Neural cell (in vitro differentiated cells): ENCODE measurements around the gene ECEL1. TPM values are rescaled to one million over a fixed set of nuclear protein-coding genes. Genes with fewer than 3 reads are reported as not detected.

Experiments used
- H2AFZ ChIP-seq: fragments of 200-600, 300-800 bp; sonication (generic), shearing (Covaris generic); 2 replicates; pipeline ENCODE4 v1.6.0; 2014; ENCODE audit warnings: low read depth, mild to moderate bottlenecking, antibody characterized with exemption, low read length, moderate library complexity
- H3F3A ChIP-seq: fragments of 200-600 bp; shearing (Covaris generic); 2 replicates; pipeline ENCODE4 v1.6.1; 2016; ENCODE audit warnings: mild to moderate bottlenecking, moderate library complexity, mixed read lengths, antibody characterized with exemption, low read length; ENCODE audit not compliant: insufficient read depth, poor library complexity, severe bottlenecking
- H3K27ac ChIP-seq: fragments of 200-600, 300-800 bp; sonication (generic), shearing (Covaris generic); 2 replicates; pipeline ENCODE4 v1.5.1; 2014; ENCODE audit warnings: mild to moderate bottlenecking, low read length, moderate library complexity
- H3K27me3 ChIP-seq: fragments of 300-800, 200-600 bp; sonication (generic), shearing (Covaris generic); 2 replicates; pipeline ENCODE4 v1.6.0; 2014; ENCODE audit warnings: mild to moderate bottlenecking, low read depth, low read length, moderate library complexity; ENCODE audit not compliant: insufficient read depth
- H3K36me3 ChIP-seq: fragments of 300-800, 200-600 bp; sonication (generic), shearing (Covaris generic); 2 replicates; pipeline ENCODE4 v1.5.1; 2014; ENCODE audit warnings: mild to moderate bottlenecking, antibody characterized with exemption, low read length, moderate library complexity; ENCODE audit not compliant: insufficient read depth
- H3K4me2 ChIP-seq: fragments of 300-800, 200-600 bp; sonication (generic), shearing (Covaris generic); 2 replicates; pipeline ENCODE4 v1.6.0; 2014; ENCODE audit warnings: mild to moderate bottlenecking, low read length
- H3K4me3 ChIP-seq: fragments of 300-800, 200-600 bp; sonication (generic), shearing (Covaris generic); 2 replicates; pipeline ENCODE4 v1.5.1; 2014; ENCODE audit warnings: mild to moderate bottlenecking, low read length, moderate library complexity
- H3K79me2 ChIP-seq: fragments of 200-600 bp; shearing (Covaris generic); replicated peaks from 2 replicates; pipeline ENCODE4 v1.6.0; 2014; ENCODE audit warnings: mild to moderate bottlenecking, low read length, moderate library complexity; ENCODE audit not compliant: insufficient read depth
- H3K9ac ChIP-seq: fragments of 300-800, 200-600 bp; sonication (generic), shearing (Covaris generic); 2 replicates; pipeline ENCODE4 v1.6.1; 2016; ENCODE audit warnings: mild to moderate bottlenecking, low read length, mixed read lengths
- H3K9me2 ChIP-seq: fragments of 200-600 bp; shearing (Covaris generic); 2 replicates; pipeline ENCODE4 v1.6.1; 2016; ENCODE audit warnings: mild to moderate bottlenecking, low read length, mixed read lengths; ENCODE audit not compliant: insufficient read depth
- H3K9me3 ChIP-seq: fragments of 200-600, 300-800 bp; sonication (generic), shearing (Covaris generic); 2 replicates; pipeline ENCODE4 v1.6.1; 2016; ENCODE audit warnings: mild to moderate bottlenecking, mixed run types, low read length, moderate library complexity, mixed read lengths
- H4K20me1 ChIP-seq: fragments of 200-600 bp; shearing (Covaris generic); 2 replicates; pipeline ENCODE4 v1.6.1; 2016; ENCODE audit warnings: mild to moderate bottlenecking, mixed run types; ENCODE audit not compliant: insufficient read depth
- EP300 ChIP-seq: fragments of 450-650 bp; conservative IDR thresholded peaks from 2 replicates; pipeline ENCODE4 v1.6.1; 2014; ENCODE audit warnings: antibody characterized with exemption, mild to moderate bottlenecking, moderate library complexity; ENCODE audit not compliant: poor library complexity, severe bottlenecking
- EZH2 ChIP-seq: fragments of 200-600, 300-800 bp; shearing (Covaris generic), sonication (generic); IDR thresholded peaks from 2 replicates; pipeline ENCODE4 v1.6.1; 2014; ENCODE audit warnings: antibody characterized with exemption, low read length, borderline replicate concordance, mild to moderate bottlenecking; ENCODE audit not compliant: insufficient read depth, poor library complexity, severe bottlenecking
- MXI1 ChIP-seq: fragments of 450-650 bp; conservative IDR thresholded peaks from 2 replicates; pipeline ENCODE4 v1.6.1; 2014; ENCODE audit warnings: antibody characterized with exemption, mild to moderate bottlenecking; ENCODE audit not compliant: poor library complexity, severe bottlenecking
- POLR2AphosphoS5 ChIP-seq: IDR thresholded peaks from 2 replicates; pipeline ENCODE4 v1.6.1; 2012
- RAD21 ChIP-seq: fragments of 450-650 bp; conservative IDR thresholded peaks from 2 replicates; pipeline ENCODE4 v1.6.1; 2014; ENCODE audit warnings: antibody characterized with exemption, mild to moderate bottlenecking, moderate library complexity
- SMC3 ChIP-seq: fragments of 450-650 bp; conservative IDR thresholded peaks from 2 replicates; pipeline ENCODE4 v1.6.1; 2014; ENCODE audit warnings: antibody characterized with exemption, mild to moderate bottlenecking, moderate library complexity; ENCODE audit not compliant: poor library complexity
- TAF1 ChIP-seq: IDR thresholded peaks from 2 replicates; pipeline ENCODE4 v1.6.1; 2012; ENCODE audit warnings: low read depth
- polyA plus RNA-seq: library from polyadenylated mRNA; depleted of rRNA; stranded (reverse); fragments of >200 nt; gene quantifications from 2 replicates; pipeline ENCODE4 v1.2.3, GENCODE V29; 2014
- TF ChIP-seq, protein P1 (sequence below): fragments of 450-650 bp; IDR thresholded peaks from 2 replicates; pipeline ENCODE4 v1.5.1; 2014; ENCODE audit warnings: antibody characterized with exemption, mild to moderate bottlenecking, moderate library complexity; ENCODE audit not compliant: poor library complexity, severe bottlenecking
- TF ChIP-seq, protein P2 (sequence below): IDR thresholded peaks from 2 replicates; pipeline ENCODE4 v1.6.1; 2012; ENCODE audit warnings: borderline replicate concordance

ECEL1 gene
- polyA plus RNA-seq, 1 donor from 2014 or later, result 60.9 TPM

DNA sequence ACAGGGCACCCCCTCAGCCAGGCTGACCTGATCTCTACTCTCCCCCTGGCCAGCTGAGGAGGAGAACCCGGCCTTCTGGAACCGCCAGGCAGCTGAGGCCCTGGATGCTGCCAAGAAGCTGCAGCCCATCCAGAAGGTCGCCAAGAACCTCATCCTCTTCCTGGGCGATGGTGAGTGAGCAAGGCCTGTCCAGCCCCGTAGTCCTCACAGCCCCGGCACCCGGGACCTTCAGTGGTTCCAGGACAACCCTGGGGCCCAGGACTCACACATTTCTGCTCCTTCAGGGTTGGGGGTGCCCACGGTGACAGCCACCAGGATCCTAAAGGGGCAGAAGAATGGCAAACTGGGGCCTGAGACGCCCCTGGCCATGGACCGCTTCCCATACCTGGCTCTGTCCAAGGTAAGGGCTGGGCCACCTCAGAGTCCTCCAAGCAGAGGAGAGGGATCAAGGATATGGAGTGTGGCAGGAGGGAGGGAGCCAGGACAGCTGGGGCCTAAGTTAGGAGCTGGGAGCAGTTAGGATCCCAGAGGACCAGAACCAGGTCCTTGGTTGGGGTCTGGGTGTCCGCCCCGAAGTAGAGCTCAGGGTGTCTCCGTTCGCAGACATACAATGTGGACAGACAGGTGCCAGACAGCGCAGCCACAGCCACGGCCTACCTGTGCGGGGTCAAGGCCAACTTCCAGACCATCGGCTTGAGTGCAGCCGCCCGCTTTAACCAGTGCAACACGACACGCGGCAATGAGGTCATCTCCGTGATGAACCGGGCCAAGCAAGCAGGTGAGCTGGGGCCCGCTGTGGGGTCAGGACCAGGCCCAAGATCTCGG is 31.1 kb downstream of the ECEL1 start:
- Histone ChIP-seq H3K4me2 (no peak overlapping the region), H3K9me3 (no peaks in the 10 kb centered on the region), H3K9ac (no peak overlapping the region), H2AFZ (no peak overlapping the region), H3K27me3 (no peaks in the 10 kb centered on the region), H3K9me2 (no peaks in the 10 kb centered on the region), H3K4me3 (no peak overlapping the region), H3K36me3 (no peaks in the 10 kb centered on the region), H3F3A (no peaks in the 10 kb centered on the region), H3K79me2 (no peaks in the 10 kb centered on the region), H4K20me1 (no peaks in the 10 kb centered on the region), H3K27ac (no peak overlapping the region)
- TF ChIP-seq EZH2, result no peak
- TF ChIP-seq SMC3, result no peak
- TF ChIP-seq EP300, result no peak
- TF ChIP-seq POLR2AphosphoS5, result no peak
- no peak for TF ChIP-seq MXI1
- TF ChIP-seq, protein P1, sequence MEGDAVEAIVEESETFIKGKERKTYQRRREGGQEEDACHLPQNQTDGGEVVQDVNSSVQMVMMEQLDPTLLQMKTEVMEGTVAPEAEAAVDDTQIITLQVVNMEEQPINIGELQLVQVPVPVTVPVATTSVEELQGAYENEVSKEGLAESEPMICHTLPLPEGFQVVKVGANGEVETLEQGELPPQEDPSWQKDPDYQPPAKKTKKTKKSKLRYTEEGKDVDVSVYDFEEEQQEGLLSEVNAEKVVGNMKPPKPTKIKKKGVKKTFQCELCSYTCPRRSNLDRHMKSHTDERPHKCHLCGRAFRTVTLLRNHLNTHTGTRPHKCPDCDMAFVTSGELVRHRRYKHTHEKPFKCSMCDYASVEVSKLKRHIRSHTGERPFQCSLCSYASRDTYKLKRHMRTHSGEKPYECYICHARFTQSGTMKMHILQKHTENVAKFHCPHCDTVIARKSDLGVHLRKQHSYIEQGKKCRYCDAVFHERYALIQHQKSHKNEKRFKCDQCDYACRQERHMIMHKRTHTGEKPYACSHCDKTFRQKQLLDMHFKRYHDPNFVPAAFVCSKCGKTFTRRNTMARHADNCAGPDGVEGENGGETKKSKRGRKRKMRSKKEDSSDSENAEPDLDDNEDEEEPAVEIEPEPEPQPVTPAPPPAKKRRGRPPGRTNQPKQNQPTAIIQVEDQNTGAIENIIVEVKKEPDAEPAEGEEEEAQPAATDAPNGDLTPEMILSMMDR, result no peak
- TF ChIP-seq RAD21, result no peak

DNA sequence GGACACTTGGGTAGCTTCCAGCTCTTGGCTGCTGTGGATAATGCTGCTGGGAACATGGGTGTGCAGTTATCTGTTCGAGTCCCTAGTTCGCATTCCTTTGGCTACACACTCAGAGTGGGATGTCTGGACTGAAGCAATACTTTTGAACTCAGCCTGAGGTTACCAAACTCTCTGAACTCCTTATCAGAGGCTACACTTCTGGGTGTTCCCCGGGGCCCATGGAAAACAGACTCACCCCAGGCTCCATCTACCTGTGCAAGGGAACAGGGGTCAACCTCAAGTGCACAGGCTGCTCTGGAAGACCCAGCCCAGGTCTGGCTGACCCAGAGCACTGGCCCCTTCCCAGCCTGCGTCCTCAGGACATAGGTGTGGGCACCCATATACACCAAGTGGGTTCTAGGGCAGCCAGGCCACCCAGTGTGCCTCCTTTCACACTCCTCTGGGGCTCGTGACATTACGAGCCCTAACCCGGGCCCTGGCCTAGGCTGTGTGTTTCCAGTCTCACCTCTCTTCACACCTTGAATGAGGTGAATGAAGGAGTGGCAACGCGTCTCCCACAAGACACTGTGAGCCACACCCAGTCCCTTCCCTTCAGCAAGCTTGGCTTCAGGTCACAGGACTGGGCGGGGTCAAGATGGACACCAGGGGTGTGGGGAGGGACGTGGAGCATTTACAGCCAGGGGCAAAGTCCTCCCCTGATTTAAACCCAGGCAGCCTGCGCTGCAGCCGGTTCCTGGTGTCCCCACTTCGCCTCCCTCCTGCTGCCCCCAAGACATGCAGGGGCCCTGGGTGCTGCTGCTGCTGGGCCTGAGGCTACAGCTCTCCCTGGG is 32.0 kb downstream of the ECEL1 start, which contains the start of gene ALPI:
Gene ALPI, plus strand, starts transcription at position 728 of the 830 bp plus-strand sequence. Its CDS starts 47 bp downstream, at position 775.
- Histone ChIP-seq H3K36me3 (no peaks in the 10 kb centered on the region), H3F3A (no peaks in the 10 kb centered on the region), H3K79me2 (no peaks in the 10 kb centered on the region), H3K9me3 (no peaks in the 10 kb centered on the region), H3K9ac (no peak within 1 kb of the TSS), H3K4me2 (no peak within 1 kb of the TSS), H2AFZ (no peak within 1 kb of the TSS), H3K4me3 (no peak within 1 kb of the TSS), H3K27me3 (no peaks in the 10 kb centered on the region), H3K27ac (no peak within 1 kb of the TSS), H4K20me1 (no peaks in the 10 kb centered on the region), H3K9me2 (no peaks in the 10 kb centered on the region)
- TF ChIP-seq, protein P1, result no peak
- no peak for TF ChIP-seq EP300
- no peak for TF ChIP-seq RAD21
- TF ChIP-seq TAF1, result no peak
- TF ChIP-seq EZH2, result no peak
- no peak for TF ChIP-seq SMC3
- no peak for TF ChIP-seq POLR2AphosphoS5
- TF ChIP-seq, protein P2, sequence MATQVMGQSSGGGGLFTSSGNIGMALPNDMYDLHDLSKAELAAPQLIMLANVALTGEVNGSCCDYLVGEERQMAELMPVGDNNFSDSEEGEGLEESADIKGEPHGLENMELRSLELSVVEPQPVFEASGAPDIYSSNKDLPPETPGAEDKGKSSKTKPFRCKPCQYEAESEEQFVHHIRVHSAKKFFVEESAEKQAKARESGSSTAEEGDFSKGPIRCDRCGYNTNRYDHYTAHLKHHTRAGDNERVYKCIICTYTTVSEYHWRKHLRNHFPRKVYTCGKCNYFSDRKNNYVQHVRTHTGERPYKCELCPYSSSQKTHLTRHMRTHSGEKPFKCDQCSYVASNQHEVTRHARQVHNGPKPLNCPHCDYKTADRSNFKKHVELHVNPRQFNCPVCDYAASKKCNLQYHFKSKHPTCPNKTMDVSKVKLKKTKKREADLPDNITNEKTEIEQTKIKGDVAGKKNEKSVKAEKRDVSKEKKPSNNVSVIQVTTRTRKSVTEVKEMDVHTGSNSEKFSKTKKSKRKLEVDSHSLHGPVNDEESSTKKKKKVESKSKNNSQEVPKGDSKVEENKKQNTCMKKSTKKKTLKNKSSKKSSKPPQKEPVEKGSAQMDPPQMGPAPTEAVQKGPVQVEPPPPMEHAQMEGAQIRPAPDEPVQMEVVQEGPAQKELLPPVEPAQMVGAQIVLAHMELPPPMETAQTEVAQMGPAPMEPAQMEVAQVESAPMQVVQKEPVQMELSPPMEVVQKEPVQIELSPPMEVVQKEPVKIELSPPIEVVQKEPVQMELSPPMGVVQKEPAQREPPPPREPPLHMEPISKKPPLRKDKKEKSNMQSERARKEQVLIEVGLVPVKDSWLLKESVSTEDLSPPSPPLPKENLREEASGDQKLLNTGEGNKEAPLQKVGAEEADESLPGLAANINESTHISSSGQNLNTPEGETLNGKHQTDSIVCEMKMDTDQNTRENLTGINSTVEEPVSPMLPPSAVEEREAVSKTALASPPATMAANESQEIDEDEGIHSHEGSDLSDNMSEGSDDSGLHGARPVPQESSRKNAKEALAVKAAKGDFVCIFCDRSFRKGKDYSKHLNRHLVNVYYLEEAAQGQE, result no peak
- TF ChIP-seq MXI1, result no peak
